ENCODE data around the gene GADD45G.

- TF ChIP-seq POLR2AphosphoS5 (IDR thresholded peaks at IDR 0.05; ENCODE audit: low read depth, low read length) (no peak), EZH2 (IDR thresholded peaks at IDR 0.05; ENCODE audit: low read depth, low read length, severe bottlenecking) (no peak), HDAC2 (IDR thresholded peaks at IDR 0.05; ENCODE audit: borderline replicate concordance in 1 of 2, low read depth in 2 of 2, low read length in 2 of 2) (no peak)
Observed at GRCh38 chr9:89623925-89624420, 19.2 kb downstream of the GADD45G start.
